Measurements from ENCODE around the gene E4F1. TPM values are rescaled to one million over a fixed set of nuclear protein-coding genes. Genes with fewer than 3 reads are reported as not detected.

E4F1 gene
- total and polyA plus RNA-seq, 2 experiments from 2014 or later = 13.5 to 32.7 TPM

- Histone ChIP-seq H3K27ac (no peak overlapping the region), H3K36me3 (ENCODE audit: low read depth) (no peaks in the 10 kb centered on the region), H3K4me3 (no peak overlapping the region), H3K27me3 (replicated peaks; ENCODE audit: insufficient read depth) (peaks cover 29% of the 10 kb centered on the region), H3F3A (ENCODE audit: insufficient read depth) (no peaks in the 10 kb centered on the region), H3K9ac (no peak overlapping the region), H2AFZ (no peak overlapping the region), H4K20me1 (ENCODE audit: insufficient read depth) (no peaks in the 10 kb centered on the region), H3K9me3 (ENCODE audit: low read depth) (no peaks in the 10 kb centered on the region), H3K79me2 (ENCODE audit: insufficient read depth) (no peaks in the 10 kb centered on the region), H3K4me2 (ENCODE audit: unreplicated experiment) (no peak overlapping the region), H3K9me2 (ENCODE audit: insufficient read depth) (no peaks in the 10 kb centered on the region), H3K4me1 (ENCODE audit: insufficient read depth) (no peaks in the 10 kb centered on the region)
- no peak for TF ChIP-seq EZH2phosphoT487 (IDR thresholded peaks at IDR 0.05; ENCODE audit: insufficient read depth, low read depth)
- peak; percentile 74 for TF ChIP-seq EZH2 (IDR thresholded peaks at IDR 0.05; ENCODE audit: insufficient read depth, poor library complexity, severe bottlenecking)
- 25 to 39% methylated on average over 15 to 23 of the region's 32 CpGs for WGBS, 2 experiments (ENCODE audit: low coverage in 1 of 2, low lambda C conversion rate in 2 of 2, missing lambda C conversion rate in 2 of 2)
- peak; percentile 17 for DNase-seq
- in situ Hi-C loops (cut with MboI) = no loop called here
Observed at GRCh38 chr16:2196981-2197511, 26.3 kb upstream of the E4F1 start.

- Histone ChIP-seq H3K9ac (no peak overlapping the region), H3K4me3 (no peak overlapping the region), H3K36me3 (ENCODE audit: low read depth) (no peaks in the 10 kb centered on the region), H3K27ac (no peak overlapping the region), H4K20me1 (ENCODE audit: insufficient read depth) (no peaks in the 10 kb centered on the region), H3F3A (ENCODE audit: insufficient read depth) (no peaks in the 10 kb centered on the region), H3K9me2 (ENCODE audit: insufficient read depth) (no peaks in the 10 kb centered on the region), H3K27me3 (replicated peaks; ENCODE audit: insufficient read depth) (peaks cover 29% of the 10 kb centered on the region), H2AFZ (no peak overlapping the region), H3K9me3 (ENCODE audit: low read depth) (no peaks in the 10 kb centered on the region), H3K4me1 (ENCODE audit: insufficient read depth) (no peaks in the 10 kb centered on the region), H3K4me2 (ENCODE audit: unreplicated experiment) (no peak overlapping the region), H3K79me2 (ENCODE audit: insufficient read depth) (no peaks in the 10 kb centered on the region)
- no peak for DNase-seq
- TF ChIP-seq EZH2phosphoT487 (IDR thresholded peaks at IDR 0.05; ENCODE audit: insufficient read depth, low read depth) (no peak), EZH2 (IDR thresholded peaks at IDR 0.05; ENCODE audit: insufficient read depth, poor library complexity, severe bottlenecking) (no peak)
- in situ Hi-C loops (cut with MboI) = no loop called here
- WGBS, 2 experiments (ENCODE audit: low coverage in 1 of 2, low lambda C conversion rate in 2 of 2, missing lambda C conversion rate in 2 of 2) = 91 to 98% methylated on average over 6 of the region's 6 CpGs
Observed at GRCh38 chr16:2197765-2198164, 25.6 kb upstream of the E4F1 start.

- no peak overlapping the region for H3K27ac ChIP-seq
- WGBS, 2 experiments (ENCODE audit: low coverage in 1 of 2, low lambda C conversion rate in 2 of 2, missing lambda C conversion rate in 2 of 2) = 42 to 46% methylated on average over 4 of the region's 4 CpGs
- H3K9ac ChIP-seq = no peak overlapping the region
- H3F3A ChIP-seq (ENCODE audit: insufficient read depth) = no peaks in the 10 kb centered on the region
- H3K4me3 ChIP-seq = no peak overlapping the region
- no peak overlapping the region for H2AFZ ChIP-seq
- no peaks in the 10 kb centered on the region for H3K36me3 ChIP-seq (ENCODE audit: low read depth)
- no peaks in the 10 kb centered on the region for H3K79me2 ChIP-seq (ENCODE audit: insufficient read depth)
- in situ Hi-C loops (cut with MboI) = no loop called here
- H3K9me2 ChIP-seq (ENCODE audit: insufficient read depth) = no peaks in the 10 kb centered on the region
- TF ChIP-seq EZH2 (IDR thresholded peaks at IDR 0.05; ENCODE audit: insufficient read depth, poor library complexity, severe bottlenecking) (no peak), EZH2phosphoT487 (IDR thresholded peaks at IDR 0.05; ENCODE audit: insufficient read depth, low read depth) (no peak)
- no peaks in the 10 kb centered on the region for H3K9me3 ChIP-seq (ENCODE audit: low read depth)
- no peaks in the 10 kb centered on the region for H3K4me1 ChIP-seq (ENCODE audit: insufficient read depth)
- no peak overlapping the region for H3K4me2 ChIP-seq (ENCODE audit: unreplicated experiment)
- DNase-seq = no peak
- H4K20me1 ChIP-seq (ENCODE audit: insufficient read depth) = no peaks in the 10 kb centered on the region
- peaks cover 29% of the 10 kb centered on the region for H3K27me3 ChIP-seq (replicated peaks; ENCODE audit: insufficient read depth)
Observed at GRCh38 chr16:2198283-2198682, 25.1 kb upstream of the E4F1 start.

GRCh38 chr16:2199095-2199494, 24.3 kb upstream of the E4F1 start:
- no peaks in the 10 kb centered on the region for H3K9me2 ChIP-seq (ENCODE audit: insufficient read depth)
- H3K4me2 ChIP-seq (ENCODE audit: unreplicated experiment) = no peak overlapping the region
- H3F3A ChIP-seq (ENCODE audit: insufficient read depth) = no peaks in the 10 kb centered on the region
- H3K27ac ChIP-seq = no peak overlapping the region
- H2AFZ ChIP-seq = no peak overlapping the region
- H3K9me3 ChIP-seq (ENCODE audit: low read depth) = no peaks in the 10 kb centered on the region
- H3K4me3 ChIP-seq = no peak overlapping the region
- H3K79me2 ChIP-seq (ENCODE audit: insufficient read depth) = no peaks in the 10 kb centered on the region
- DNase-seq = no peak
- peaks cover 29% of the 10 kb centered on the region for H3K27me3 ChIP-seq (replicated peaks; ENCODE audit: insufficient read depth)
- H3K36me3 ChIP-seq (ENCODE audit: low read depth) = no peaks in the 10 kb centered on the region
- TF ChIP-seq EZH2phosphoT487 (IDR thresholded peaks at IDR 0.05; ENCODE audit: insufficient read depth, low read depth) = no peak
- no peak for TF ChIP-seq EZH2 (IDR thresholded peaks at IDR 0.05; ENCODE audit: insufficient read depth, poor library complexity, severe bottlenecking)
- no peaks in the 10 kb centered on the region for H4K20me1 ChIP-seq (ENCODE audit: insufficient read depth)
- H3K9ac ChIP-seq = no peak overlapping the region
- H3K4me1 ChIP-seq (ENCODE audit: insufficient read depth) = no peaks in the 10 kb centered on the region
- WGBS, 2 experiments (ENCODE audit: low coverage in 1 of 2, low lambda C conversion rate in 2 of 2, missing lambda C conversion rate in 2 of 2) = 52% methylated on average over 5 of the region's 5 CpGs
- in situ Hi-C loops (cut with MboI) = no loop called here
